ENCODE results near the gene BANF1.

Gene BANF1, protein sequence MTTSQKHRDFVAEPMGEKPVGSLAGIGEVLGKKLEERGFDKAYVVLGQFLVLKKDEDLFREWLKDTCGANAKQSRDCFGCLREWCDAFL

GRCh38 chr11:66001942-66002647 is at the start of gene BANF1, which contains the start of gene EIF1AD:
TSS of gene BANF1 (plus strand) at chr11:66002503. CDS start at chr11:66003251, 748 bp downstream.
TSS of gene EIF1AD (minus strand) at chr11:66002157. CDS start at chr11:66000389, 1,768 bp downstream.
- peak; percentile 94 for DNase-seq

DNA sequence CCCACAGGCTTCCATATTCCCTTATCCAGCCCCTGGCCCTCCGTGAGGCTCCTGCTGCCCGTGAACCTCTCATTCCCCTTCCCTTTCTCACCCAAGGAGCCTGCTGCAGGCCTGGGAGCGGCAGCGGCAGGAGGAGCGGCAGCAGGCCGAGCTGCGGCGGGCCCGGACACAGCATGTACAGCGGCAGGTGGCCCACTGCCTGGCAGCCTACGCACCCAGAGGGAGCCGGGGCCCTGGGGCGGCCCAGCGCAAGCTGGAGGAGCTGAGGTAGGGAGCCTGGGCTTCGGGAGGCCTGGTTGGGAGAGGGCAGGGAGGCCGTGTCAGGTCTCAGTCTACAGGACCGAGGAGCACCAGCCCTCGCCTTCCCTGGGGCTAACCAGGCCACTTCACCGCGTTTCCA is 48.8 kb upstream of the BANF1 start:
- no peak for DNase-seq

GRCh38 chr11:65954771-65955170 is 47.5 kb upstream of the BANF1 start:
- DNase-seq: no peak

DNA sequence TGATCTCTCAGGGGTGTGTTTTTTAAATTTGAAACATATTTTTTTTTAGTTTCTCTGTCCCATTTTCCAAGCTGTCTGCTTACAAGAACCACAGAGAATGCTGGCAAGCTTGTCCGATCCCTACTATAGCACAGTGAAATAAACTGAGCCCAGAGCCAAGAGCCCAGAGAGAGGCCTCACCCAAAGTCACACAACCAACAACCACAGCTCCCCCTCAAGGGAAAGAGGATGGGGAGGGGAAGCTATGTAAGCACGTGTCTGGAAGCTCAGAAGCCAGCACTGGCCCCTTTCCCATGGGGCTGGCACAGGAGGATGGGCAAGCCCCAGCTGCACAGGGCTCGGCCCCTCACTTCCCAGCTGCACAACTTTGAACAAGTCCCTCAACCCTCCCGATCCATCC is 44.0 kb upstream of the BANF1 start:
- no peak for DNase-seq

DNA sequence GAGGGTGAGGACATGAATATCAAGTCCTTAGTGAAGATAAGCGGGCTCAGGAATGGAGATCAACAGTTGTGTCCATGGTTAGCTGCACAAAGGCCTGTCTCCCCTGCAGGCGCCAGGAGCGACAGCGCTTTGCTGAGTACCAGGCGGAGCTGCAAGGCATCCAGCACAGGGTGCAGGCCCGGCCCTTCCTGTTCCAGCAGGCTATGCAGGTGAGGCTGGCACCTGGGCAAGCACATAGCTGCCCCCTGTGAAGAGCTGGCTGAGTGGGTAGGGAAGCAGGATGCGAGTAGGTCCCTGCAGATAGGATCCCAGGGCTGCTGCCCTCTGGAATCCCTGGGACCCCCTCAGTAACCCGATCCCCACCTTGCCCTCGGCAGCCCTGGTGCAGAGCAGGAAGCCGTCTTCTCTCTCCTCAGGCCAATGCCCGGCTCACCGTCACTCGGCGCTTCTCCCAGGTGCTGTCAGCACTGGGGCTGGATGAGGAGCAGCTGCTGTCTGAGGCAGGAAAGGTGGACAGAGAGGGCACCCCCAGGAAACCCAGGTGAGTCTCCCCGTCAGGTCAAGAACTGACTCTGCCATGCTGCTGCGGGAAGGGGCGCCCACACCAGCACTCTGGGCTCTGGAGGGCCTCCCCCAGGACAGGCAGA is 43.4 kb upstream of the BANF1 start:
- no peak for DNase-seq

DNA sequence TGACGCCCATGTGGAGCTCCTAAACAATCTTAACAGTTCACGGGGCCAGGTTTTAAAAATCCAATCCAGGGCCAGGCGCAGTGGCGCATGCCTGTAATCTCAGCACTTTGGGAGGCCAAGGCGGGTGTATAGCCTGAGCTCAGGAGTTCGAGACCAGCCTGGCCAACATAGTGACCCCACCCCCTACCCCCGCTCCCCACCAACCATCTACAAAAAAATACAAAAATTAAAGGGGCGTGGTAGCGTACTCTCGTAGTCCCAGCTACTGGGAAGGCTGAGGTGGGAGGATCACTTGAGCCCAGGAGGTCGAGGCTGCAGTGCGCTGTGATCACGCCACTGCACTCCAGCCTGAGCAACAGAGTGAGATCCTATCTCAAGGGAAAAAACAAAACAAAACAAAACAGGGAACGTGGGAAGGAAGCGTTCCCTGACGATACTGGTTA is 41.5 kb upstream of the BANF1 start:
- no peak for DNase-seq

DNA sequence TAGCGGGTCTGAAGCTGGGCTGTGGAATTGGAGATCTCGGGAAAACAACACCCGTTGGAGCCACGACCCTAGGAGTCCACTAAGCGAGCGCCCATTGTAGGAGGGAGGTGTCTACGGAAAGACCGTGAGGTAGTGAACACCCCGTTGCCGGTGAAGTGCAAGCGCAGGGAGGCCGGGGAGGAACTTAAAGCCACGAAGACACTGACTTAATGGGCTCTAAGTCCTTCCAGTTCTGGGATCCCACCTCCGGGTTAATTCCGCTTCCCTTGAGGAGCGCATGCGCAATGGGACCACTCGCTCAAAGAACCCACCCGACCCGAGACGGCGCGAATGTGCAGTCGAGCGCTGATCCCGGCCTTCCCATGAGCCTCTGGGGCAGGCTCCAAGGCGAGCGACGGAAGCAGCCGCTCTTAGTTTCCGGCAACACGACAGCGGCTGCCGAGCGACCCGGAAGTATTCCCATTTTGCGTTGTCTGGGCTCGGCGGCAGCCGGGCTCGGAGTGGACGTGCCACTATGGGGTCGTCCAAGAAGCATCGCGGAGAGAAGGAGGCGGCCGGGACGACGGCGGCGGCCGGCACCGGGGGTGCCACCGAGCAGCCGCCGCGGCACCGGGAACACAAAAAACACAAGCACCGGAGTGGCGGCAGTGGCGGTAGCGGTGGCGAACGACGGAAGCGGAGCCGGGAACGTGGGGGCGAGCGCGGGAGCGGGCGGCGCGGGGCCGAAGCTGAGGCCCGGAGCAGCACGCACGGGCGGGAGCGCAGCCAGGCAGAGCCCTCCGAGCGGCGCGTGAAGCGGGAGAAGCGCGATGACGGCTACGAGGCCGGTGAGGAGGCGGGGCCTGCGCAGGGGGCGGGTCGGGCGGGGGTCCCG is 40.8 kb upstream of the BANF1 start, which contains the start of gene SART1:
SART1 (plus strand) TSS at position 468 of the 874 bp plus-strand sequence; CDS start at position 515, 47 bp downstream.
- peak; percentile 94 for DNase-seq

- no peak for DNase-seq
These were observed 40.1 kb upstream of the BANF1 start for GRCh38 chr11:65962141-65962564.

DNA sequence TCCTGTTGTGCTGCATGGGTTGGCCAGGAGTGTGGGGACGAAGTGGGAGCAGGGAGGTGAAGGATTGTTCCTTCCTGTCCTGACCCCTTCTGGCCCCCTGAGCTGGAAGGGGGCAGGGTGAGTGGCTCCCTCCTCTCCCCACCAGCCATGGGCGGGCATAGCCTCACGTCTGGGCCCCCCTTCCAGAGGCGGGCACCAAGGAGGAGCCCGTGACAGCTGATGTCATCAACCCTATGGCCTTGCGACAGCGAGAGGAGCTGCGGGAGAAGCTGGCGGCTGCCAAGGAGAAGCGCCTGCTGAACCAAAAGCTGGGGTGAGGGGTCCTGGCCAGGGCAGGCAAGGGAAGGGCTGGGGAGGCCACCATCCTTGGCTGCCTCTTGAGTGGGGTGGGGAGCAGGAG is 37.4 kb upstream of the BANF1 start:
- DNase-seq: no peak

DNA sequence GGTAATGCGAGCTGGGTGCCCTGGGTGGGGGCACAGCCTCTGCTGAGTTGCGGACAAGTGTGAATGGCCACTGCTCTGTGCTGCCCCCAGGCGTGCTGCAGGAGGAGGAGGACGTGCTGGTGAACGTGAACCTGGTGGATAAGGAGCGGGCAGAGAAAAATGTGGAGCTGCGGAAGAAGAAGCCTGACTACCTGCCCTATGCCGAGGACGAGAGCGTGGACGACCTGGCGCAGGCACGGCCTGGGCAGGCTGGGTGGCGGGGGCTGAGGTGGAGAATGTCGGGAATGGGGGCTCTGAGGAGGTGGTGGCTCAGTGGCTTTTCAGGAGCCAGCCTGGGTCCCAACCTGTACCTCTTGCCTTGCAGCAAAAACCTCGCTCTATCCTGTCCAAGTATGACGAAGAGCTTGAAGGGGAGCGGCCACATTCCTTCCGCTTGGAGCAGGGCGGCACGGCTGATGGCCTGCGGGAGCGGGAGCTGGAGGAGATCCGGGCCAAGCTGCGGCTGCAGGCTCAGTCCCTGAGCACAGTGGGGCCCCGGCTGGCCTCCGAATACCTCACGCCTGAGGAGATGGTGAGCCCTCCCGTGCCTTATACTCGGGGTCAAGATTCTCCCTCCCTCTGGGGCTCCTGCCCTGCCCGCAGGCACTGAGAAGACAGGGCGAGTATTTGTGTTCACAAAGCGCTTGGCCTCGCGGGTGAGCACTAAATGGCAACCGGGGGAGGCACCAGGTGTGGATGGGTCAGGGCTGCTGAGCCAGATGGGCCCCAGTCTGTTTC is 36.1 kb upstream of the BANF1 start:
- DNase-seq: no peak

GRCh38 chr11:65967329-65967934 is 34.9 kb upstream of the BANF1 start:
- no peak for DNase-seq

DNA sequence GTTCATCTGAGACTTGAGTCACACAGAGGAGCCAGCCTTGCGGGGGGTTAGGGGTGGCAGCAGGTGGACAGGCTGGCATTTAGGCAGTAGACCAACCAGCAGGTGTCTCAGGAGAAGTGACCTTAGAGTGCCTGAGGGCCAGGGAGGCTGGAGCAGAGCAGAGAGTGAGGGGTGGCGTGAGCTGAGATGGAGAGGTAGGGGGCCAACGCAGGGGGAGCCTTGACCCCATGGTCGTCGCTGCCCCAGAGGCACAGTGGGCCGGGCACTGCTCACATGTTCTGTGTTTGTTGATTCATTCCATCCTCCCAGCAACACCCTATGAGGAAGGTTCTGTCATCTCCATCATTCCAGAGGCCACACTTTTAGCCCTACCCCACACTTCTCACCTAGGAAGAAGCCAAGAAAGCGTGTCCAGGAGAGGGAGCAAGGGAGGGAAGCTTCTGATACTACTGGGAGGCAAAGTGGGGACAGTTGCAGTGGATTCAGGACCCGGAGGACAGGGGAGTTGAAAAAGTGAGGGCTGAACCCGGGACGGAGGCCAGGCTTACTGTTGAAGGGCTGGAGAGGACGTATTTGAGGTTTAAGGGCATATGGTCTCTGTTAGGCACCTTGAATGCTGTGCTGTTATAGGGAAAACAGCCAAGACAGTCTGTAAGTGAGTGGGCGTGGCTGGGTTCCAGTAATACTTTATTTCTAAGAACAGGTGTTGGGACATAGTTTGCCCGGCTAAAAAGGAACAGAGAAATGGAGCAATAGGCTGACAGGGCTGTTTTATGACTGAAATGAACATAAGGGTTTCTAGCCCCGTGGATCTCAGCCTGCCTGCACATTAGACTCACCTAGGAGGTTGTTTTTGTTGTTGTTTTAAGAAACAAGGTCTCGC is 33.5 kb upstream of the BANF1 start:
- DNase-seq: no peak

DNA sequence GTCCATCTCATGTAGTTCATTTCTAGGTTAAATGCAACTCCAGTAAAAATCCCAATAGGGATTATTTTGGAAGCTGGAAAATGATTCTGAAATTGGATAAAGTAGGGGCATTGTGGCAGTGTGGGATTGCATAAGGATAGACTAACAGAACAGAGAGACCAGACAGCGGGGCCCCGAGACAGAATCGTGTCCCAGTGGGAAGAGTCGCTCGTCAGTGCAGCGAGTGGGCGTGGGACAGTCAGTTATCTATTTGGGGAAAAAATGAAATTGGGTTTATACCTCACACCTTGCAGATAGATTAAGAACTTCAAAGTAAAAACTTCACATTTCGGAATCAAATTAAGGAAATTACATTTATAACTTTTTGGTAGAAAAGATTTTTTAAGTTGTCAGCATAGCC is 30.2 kb upstream of the BANF1 start:
- no peak for DNase-seq

- no peak for DNase-seq
These were observed 28.7 kb upstream of the BANF1 start for GRCh38 chr11:65973439-65974110.

- DNase-seq: no peak
These were observed 26.5 kb upstream of the BANF1 start for GRCh38 chr11:65975771-65976170.

GRCh38 chr11:65976216-65977176 is 25.8 kb upstream of the BANF1 start:
- DNase-seq: no peak

DNA sequence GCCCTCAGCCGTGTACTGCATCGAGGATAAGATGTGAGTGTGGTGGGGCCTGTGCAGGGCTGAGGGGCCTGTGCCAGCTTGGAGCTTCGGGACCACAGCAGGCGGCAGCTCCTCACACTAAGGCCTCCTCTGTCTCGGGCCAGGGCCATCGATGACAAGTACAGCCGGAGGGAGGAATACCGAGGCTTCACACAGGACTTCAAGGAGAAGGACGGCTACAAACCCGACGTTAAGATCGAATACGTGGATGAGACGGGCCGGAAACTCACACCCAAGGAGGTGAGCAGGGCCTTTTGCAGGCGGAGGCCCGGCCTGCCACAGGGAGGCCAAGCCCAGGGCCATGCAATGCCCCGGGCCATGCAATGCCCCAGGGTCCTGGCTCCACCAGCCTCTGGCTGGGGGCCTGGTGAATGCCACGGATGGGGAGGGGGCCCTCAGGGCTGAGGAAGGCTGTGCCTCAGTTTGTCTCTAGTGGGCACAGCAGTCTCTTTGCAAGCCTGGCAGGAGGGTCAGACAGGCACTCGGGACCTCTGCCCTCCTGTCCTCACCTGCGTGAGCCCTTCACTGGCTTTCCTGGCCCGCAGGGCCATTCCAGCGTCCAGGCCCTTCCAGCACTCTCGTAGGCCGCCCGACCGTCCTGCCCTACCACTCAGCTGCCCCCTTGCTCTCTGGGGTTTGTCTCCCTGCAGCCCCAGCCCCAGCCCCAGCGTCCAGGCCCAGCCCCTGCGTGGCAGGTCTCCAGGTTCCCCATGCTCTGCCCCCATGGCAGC is 24.5 kb upstream of the BANF1 start:
- no peak for DNase-seq
